VCaP (cell line): ENCODE results near the gene GLUL.
"Not testable (repeated sequence)": the region's sequence is repeated elsewhere in the genome, so short reads cannot be mapped to it uniquely, and the experiment has no call there.

Experiments
- H3K27ac ChIP-seq: fragments of 450-650 bp; 2 replicates; pipeline ENCODE4 v1.5.1; 2017
- TF ChIP-seq, protein P1 (sequence below): fragments of 450-650 bp; conservative IDR thresholded peaks from 2 replicates; pipeline ENCODE4 v1.5.1; 2017; ENCODE audit warnings: mild to moderate bottlenecking, moderate library complexity

GLUL gene

DNA sequence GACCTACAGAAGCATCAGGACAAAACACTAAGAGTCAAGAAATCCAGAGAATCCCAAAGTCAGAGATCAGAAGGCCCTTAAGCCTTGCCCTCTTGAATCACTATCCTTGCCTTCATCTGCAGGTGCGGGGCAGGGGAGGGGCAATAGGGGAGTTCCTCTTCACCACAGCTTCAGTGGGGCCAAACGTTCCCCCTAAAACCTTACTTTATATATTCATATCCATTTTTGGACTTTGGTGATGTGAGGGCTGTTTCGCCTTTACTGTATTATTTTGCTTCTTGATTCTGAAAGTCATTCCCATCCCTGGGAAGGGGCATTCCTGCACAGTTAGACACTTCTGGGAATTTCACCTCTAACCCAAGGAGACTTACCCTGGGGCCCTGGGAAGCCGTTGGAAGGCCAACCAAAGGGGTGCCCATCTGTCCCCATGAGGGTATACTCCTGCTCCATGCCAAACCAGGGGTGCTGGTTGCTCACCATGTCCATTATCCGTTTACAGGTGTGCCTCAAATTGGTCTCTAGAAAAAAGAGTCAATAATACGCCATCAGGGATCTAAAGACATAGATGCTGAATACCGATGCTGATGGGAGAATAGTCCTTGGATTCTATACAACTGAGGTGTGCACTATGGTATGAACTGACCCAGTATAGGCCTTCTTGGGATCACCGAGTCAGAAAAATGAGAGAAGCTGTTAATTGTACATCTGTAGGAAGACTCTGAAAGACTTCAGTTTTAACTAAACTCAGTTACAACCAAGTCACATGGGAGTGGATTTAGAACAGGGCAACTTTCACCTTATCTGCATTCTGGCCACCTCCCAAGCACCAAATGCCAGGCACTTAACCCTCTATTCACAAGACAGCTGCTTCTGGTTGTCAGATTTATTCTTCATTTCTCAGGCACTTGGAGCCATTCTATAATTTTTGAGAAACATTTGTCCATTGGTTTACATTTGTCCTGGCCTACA lies 5.4 kb downstream of the GLUL start:
- TF ChIP-seq, protein P1, sequence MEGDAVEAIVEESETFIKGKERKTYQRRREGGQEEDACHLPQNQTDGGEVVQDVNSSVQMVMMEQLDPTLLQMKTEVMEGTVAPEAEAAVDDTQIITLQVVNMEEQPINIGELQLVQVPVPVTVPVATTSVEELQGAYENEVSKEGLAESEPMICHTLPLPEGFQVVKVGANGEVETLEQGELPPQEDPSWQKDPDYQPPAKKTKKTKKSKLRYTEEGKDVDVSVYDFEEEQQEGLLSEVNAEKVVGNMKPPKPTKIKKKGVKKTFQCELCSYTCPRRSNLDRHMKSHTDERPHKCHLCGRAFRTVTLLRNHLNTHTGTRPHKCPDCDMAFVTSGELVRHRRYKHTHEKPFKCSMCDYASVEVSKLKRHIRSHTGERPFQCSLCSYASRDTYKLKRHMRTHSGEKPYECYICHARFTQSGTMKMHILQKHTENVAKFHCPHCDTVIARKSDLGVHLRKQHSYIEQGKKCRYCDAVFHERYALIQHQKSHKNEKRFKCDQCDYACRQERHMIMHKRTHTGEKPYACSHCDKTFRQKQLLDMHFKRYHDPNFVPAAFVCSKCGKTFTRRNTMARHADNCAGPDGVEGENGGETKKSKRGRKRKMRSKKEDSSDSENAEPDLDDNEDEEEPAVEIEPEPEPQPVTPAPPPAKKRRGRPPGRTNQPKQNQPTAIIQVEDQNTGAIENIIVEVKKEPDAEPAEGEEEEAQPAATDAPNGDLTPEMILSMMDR, result no peak
- H3K27ac ChIP-seq, result no peak overlapping the region

DNA sequence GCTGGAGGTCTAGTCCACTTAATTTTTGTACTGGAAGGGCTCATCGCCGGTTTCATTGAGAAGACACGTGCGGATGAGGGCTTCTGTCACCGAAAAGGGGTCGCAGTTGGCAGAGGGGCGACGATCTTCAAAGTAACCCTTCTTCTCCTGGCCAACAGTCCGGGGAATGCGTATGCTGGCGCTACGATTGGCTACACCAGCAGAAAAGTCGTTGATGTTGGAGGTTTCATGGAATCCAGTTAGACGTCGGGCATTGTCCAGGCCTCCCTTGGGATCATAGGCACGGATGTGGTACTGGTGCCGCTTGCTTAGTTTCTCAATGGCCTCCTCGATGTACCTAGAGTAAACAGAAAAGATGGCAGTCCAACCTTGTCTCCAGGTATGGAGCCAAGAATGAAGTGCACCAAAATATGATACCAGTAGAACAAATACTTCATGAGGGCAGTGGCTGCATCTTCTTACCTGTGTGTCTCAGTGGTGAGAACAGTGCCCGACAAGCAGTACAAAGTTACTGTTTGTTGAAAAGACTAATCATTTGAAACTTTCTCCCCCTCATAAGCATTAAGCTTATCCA lies 7.1 kb downstream of the GLUL start:
- TF ChIP-seq, protein P1, result no peak

DNA sequence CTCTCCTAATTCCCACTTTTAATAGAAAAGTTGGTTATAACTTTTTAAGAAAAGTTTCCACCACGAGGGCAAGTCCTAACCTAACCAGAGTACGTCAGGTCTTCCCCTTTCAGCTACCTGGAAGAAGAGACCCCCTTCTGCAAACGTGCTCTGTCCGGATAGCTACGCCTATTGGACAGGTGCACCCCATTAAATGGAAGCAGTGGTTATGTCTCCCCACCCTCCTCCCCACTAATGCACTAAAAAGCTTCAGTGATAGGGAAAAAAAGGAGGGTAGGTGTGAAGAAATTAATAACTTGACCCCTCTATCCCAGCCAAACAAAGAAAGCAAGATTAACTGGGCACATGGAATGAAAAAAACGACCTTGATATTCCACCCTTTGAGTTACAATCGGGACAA lies 7.7 kb downstream of the GLUL start:
- TF ChIP-seq, protein P1, result no peak
- no peak overlapping the region for H3K27ac ChIP-seq

More for the DNA sequence above, 7.1 kb downstream of the GLUL start:
- no peak overlapping the region for H3K27ac ChIP-seq

DNA sequence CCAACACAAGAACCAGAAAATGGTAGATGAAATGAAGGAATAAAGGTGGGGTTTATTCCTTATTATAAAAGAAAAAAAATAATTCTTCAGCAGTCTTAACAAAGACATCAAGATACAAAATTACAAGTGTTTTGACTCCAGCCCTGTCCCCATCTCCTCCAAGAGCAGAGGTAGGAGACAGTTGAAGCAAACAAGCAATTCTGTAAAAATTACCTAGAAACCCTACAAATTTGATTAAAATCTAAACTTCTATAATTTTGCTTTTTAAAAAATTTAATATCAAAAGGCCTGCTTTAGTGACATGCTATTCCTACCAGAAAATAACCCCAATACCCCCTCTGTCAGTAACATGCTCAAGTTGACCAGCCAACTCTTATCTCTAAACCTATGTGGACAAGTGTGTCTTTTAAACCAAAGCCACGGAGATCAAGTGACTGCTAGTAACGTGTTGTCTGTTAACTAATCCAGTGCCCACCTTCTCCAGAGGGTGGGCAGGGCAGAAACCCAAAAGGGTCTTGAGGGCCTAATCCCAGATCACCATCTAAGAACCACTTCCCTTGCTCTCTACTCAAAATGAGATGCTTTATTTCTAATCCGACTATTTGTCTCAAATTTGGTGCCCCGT lies 8.4 kb downstream of the GLUL start:
- TF ChIP-seq, protein P1, result no peak
- H3K27ac ChIP-seq, result no peak overlapping the region

DNA sequence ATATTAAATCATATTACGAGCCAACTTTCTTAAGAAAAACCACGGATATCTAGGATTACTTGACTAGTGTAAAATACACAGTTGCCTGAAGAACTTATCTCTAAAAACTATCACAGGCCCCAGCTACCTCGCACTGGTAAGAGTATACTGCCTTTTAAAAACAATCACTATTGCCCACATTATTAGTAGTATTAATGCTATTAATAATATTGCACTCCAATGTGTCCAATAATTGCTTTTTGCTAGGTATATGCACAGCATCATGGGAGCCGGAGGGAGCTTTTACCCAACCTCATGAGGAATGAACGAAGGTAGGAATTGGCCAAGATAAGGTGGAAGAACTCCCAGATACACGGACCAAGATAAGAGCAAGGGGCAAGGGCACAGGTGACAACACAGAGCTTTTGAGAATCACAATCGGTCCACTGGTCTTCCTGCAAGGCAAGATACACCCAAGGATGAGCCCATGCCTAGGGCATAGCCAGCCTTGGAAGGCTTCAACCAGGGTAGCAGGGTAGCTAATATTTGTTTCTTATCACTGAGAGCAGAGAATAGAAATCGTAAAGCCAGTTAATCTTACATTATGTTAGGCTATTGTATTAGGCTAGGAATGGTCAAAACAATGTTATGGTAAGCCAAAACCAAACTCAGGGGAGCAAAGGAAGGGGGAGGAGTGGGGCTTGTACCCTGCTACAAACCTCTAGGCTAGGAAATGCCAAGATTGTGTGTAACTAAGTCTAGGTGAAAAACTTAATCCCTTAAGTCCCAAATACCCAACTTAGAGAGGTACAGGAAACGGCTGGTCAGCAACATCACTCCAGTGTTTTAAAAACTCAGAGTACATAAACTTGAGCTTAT lies 9.4 kb downstream of the GLUL start:
- no peak overlapping the region for H3K27ac ChIP-seq
- TF ChIP-seq, protein P1, result no peak

DNA sequence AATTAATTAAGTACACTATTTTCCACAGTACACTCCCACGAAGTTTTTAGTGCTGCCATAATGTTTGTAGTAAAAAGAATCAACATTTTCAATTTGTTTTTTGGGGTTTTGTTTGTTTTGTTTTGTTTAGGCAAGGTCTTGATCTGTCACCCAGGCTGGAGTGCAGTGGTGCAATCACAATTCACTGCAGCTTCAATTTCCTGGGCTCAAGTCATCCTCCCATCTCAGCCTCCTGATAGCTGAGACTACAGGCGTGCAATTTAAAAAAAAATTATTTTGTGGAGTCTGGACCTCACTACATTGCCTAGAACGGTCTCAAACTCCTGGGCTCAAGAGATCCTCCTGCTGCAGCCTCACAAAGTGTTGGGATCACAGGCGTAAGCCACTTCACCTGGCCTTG lies 11.4 kb downstream of the GLUL start:
- TF ChIP-seq, protein P1, result no peak

DNA sequence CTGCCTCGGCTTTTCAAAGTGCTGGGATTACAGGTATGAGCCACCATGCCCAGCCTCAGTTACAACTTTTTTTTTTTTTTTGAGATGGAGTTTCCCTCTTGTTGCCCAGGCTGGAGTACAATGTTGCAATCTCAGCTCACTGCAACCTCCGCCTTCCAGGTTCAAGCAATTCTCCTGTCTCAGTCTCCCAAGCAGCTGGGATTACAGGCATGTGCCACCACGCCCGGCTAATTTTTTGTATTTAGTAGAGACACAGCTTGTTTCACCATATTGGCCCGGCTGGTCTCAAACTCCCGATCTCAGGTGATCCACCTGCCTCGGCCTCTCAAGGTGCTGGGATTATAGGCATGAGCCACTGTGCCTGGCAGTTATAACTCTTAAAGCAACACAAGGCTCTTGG lies 11.8 kb downstream of the GLUL start:
- H3K27ac ChIP-seq, result not testable (repeated sequence)

More for the DNA sequence above, 11.4 kb downstream of the GLUL start:
- H3K27ac ChIP-seq, result no peak overlapping the region
